Activated CD4-positive, alpha-beta memory T cell treated with anti-CD3 and anti-CD28 coated beads for 36 hours (primary cell): ENCODE measurements around the gene WDR3. TPM values are rescaled to one million over a fixed set of nuclear protein-coding genes. Genes with fewer than 3 reads are reported as not detected.

ENCODE experiments used
- CTCF ChIA-PET: fragments of 350-600 bp; sonication (Branson Sonifier 250); formaldehyde crosslinking; loops from one replicate; lab custom pipeline; 2021; ENCODE audit warnings: antibody characterized with exemption, inconsistent platforms; lab: Charles Lee
- POLR2A ChIA-PET: fragments of 350-600 bp; sonication (Branson Sonifier 250); formaldehyde crosslinking; loops from one replicate; lab custom pipeline; 2021; ENCODE audit warnings: antibody characterized with exemption; lab: Charles Lee
- DNase-seq: peaks from one replicate; pipeline ENCODE4 v3.0.0-alpha.2; 2020
- H3K27ac Mint-ChIP-seq: one replicate; pipeline ENCODE4 v1.8.0; 2021; ENCODE audit warnings: mixed read lengths
- H3K27me3 Mint-ChIP-seq: one replicate; pipeline ENCODE4 v1.8.0; 2021; ENCODE audit warnings: mixed read lengths
- H3K36me3 Mint-ChIP-seq: one replicate; pipeline ENCODE4 v1.8.0; 2021; ENCODE audit warnings: mixed read lengths
- H3K4me1 Mint-ChIP-seq: one replicate; pipeline ENCODE4 v1.8.0; 2021; ENCODE audit warnings: low read depth, mixed read lengths
- H3K4me3 Mint-ChIP-seq: one replicate; pipeline ENCODE4 v1.8.0; 2021; ENCODE audit warnings: mild to moderate bottlenecking, mixed read lengths
- H3K9me3 Mint-ChIP-seq: one replicate; pipeline ENCODE4 v1.8.0; 2021; ENCODE audit warnings: mixed read lengths
- intact Hi-C: fragments of 100-400 bp; cut with micrococcal nuclease; formaldehyde crosslinking; loops from one replicate; pipeline ENCODE4 v1.15.1; 2023
- total RNA-seq, 2 experiments: library from RNA; stranded (reverse); gene quantifications; one replicate each; pipeline ENCODE4 v1.2.3, GENCODE V29; 2021

The WDR3 gene
- total RNA-seq, result 10 to 100 TPM; 48.3 to 51.8 TPM

DNA sequence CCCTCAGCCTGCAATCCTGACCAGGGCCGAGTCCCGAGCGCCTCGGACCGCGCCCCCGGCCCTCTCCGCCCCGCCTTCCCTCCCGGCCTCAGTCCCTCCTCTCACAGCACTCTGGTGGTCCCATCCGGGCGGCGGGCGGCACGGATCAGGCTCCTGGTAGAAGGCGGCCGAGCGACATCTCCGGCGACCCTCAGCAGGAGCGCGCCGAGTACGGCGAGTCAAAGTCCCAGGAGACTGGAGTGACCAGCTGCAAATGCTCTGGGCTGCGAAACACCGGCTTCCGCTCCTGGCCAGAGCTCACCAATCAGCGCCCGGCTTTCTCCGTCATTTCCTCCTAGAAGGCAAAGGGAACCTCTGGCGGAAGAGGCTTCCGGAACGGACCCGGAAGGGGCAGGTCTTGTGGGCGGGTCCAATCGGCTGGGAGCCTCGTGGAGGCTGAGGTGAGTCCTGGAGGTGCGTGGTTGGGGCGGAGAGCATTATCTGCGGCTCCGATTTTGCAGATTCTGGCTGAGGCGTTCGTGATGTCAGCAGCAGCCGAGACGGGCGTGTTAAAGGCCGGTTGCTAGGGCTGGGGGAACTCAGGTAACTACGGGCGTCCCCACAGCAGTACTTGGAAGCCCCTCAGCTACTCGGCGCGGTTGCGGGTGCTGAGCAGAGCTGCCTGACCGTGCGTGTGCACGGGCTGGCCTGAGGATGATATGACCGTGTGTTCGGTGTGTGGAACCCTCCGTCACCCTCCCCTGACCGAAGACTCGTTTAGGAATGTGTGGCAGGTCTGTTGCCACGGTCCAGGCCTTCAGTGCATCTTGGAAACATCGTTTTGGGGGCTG lies at the start of gene WDR3, which contains the start of gene GDAP2:
Gene WDR3, plus strand, starts transcription at position 397 of the 830 bp plus-strand sequence. CDS start 3,581 bp downstream, outside the sequence.
Gene GDAP2, minus strand, starts transcription at position 279 of the 830 bp plus-strand sequence. CDS start 9,264 bp downstream, outside the sequence.
- intact Hi-C loops, result loop anchor here (1.0 to 10.0 kb wide), 4 partner anchors 34 to 1211 kb away; partner anchors contain the start of genes MAN1A2, TENT5C and WARS2
- peak within 1 kb of the TSS; percentile 86 for H3K27ac Mint-ChIP-seq

DNA sequence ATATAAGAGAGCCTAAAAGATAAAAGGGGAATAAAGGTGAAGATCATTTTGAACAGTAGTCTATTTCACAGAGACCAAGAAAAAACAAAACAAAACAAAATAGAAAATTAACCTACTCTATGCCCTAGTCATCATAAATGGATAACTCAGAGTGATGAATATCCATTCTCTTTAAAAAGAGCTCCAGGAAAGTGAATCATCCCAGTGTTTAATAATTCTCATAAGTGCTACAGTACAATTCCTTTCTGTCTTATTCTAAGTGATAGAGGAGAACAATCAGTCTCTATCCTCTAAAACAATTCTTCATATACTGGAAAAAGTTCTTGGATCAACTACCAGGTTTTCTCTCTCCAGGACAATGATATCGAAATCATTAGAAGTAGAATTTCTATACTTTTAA lies 45.9 kb upstream of the WDR3 start:
- no peaks in the 10 kb centered on the region for H3K27me3 Mint-ChIP-seq
- ChIA-PET CTCF (interaction anchor here (5.1 kb wide), 1 partner anchor 12 kb away, joined by 24 read pairs; no protein-coding TSS in a partner anchor), POLR2A (no interaction called here)
- H3K9me3 Mint-ChIP-seq, result no peaks in the 10 kb centered on the region
- H3K27ac Mint-ChIP-seq, result no peak overlapping the region
- DNase-seq, result no peak
- H3K4me1 Mint-ChIP-seq, result no peaks in the 10 kb centered on the region
- H3K36me3 Mint-ChIP-seq, result peaks cover 16% of the 10 kb centered on the region
- intact Hi-C loops, result no loop called here
- H3K4me3 Mint-ChIP-seq, result no peak overlapping the region

More for the DNA sequence above, at the start of gene WDR3, which contains the start of gene GDAP2:
- Mint-ChIP-seq H3K9me3 (no peaks in the 10 kb centered on the region), H3K36me3 (peaks cover 21% of the 10 kb centered on the region), H3K4me3 (peak within 1 kb of the TSS; percentile 96), H3K27me3 (no peaks in the 10 kb centered on the region), H3K4me1 (peaks cover 48% of the 10 kb centered on the region)
- ChIA-PET CTCF (interaction anchor here (1.0 to 1.2 kb wide), 3 partner anchors 34 to 395 kb away, joined by 3 to 6 read pairs (median 4); no protein-coding TSS in a partner anchor), POLR2A (interaction anchor here (0.9 to 1.1 kb wide), 2 partner anchors 14 to 21 kb away, joined by 3 to 6 read pairs; no protein-coding TSS in a partner anchor)
- peak; percentile 98 for DNase-seq

DNA sequence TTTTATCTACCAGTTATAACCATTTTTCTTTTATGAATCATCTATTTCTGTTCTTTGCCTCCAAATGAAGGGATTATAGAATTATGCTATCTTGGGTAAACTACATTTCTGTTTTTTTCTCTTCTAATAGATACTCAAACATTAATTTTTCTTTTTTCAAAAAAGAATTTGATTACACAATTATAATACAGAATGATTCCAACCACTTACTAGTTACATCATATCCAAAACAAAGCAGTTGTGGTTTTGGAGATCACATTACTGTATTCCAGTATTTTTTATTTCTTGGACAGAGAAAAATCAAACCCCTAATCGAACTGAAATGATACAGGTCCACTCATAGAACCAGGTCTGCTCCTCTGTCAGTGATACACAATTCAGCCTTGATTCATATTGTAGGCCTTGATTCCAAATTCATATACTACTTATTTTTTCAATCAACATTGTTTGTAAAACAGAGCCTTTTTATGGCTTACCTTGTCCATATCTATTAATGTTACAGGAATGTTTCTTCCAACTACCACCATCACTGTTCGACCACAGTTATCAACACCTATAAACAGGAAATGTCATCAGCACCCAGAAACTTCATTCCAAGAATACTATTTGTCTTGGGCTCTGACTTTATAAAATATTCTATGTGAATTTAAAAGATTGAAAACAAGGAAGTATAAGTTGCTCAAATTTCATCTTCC lies 43.3 kb upstream of the WDR3 start:
- ChIA-PET CTCF (no interaction called here), POLR2A (no interaction called here)
- intact Hi-C loops, result no loop called here
- Mint-ChIP-seq H3K4me3 (no peak overlapping the region), H3K27me3 (no peaks in the 10 kb centered on the region), H3K4me1 (no peaks in the 10 kb centered on the region), H3K27ac (no peak overlapping the region), H3K36me3 (peaks cover 5% of the 10 kb centered on the region), H3K9me3 (no peaks in the 10 kb centered on the region)
- DNase-seq, result no peak

DNA sequence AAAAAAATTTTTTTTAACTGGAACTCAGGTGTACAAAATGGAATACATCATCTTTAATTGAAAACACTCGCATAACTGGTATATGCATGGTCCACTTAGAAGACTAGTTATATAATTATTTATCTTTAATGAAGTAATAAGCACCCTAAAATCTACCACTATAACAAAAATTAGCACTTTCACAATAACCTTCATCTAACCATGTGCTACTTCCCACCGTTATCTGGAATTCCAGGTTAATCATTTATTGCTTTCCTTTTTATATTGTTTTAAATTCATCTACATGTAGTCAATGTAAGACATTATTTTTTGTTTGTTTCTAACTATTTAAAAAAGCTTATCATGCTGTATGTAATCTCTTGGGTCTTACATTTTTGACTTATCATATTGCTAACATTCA lies 39.1 kb upstream of the WDR3 start:
- peaks cover 5% of the 10 kb centered on the region for H3K36me3 Mint-ChIP-seq
- no peaks in the 10 kb centered on the region for H3K9me3 Mint-ChIP-seq
- no peak overlapping the region for H3K4me3 Mint-ChIP-seq
- H3K27ac Mint-ChIP-seq, result no peak overlapping the region
- DNase-seq, result no peak
- intact Hi-C loops, result no loop called here
- ChIA-PET POLR2A (no interaction called here), CTCF (no interaction called here)
- H3K4me1 Mint-ChIP-seq, result no peaks in the 10 kb centered on the region
- H3K27me3 Mint-ChIP-seq, result no peaks in the 10 kb centered on the region

DNA sequence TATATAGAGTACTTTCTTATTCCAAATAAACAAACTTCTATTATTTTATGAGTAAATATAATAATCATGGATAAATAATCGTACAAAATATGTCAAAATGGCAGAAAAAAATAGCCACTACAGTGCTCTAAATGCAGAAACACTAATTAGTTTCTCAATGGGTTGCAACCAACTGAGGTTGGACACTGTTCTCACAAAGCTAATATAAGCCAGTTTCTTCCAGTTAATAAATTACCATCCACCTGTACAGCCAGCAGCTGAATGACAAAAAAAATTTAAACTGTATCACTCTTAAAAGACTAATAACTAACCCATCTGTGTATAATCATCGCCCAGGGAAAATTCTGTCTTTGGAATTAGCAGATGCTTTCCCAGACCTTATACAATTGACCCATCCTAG lies 37.0 kb upstream of the WDR3 start:
- peaks cover 9% of the 10 kb centered on the region for H3K36me3 Mint-ChIP-seq
- POLR2A ChIA-PET, result no interaction called here
- no peaks in the 10 kb centered on the region for H3K9me3 Mint-ChIP-seq
- no peak overlapping the region for H3K27ac Mint-ChIP-seq
- DNase-seq, result no peak
- no peaks in the 10 kb centered on the region for H3K4me1 Mint-ChIP-seq
- CTCF ChIA-PET, result interaction anchor here (0.7 to 1.0 kb wide), 2 partner anchors 133 to 415 kb away, joined by 3 read pairs; no protein-coding TSS in a partner anchor
- no peaks in the 10 kb centered on the region for H3K27me3 Mint-ChIP-seq
- intact Hi-C loops, result no loop called here
- no peak overlapping the region for H3K4me3 Mint-ChIP-seq

DNA sequence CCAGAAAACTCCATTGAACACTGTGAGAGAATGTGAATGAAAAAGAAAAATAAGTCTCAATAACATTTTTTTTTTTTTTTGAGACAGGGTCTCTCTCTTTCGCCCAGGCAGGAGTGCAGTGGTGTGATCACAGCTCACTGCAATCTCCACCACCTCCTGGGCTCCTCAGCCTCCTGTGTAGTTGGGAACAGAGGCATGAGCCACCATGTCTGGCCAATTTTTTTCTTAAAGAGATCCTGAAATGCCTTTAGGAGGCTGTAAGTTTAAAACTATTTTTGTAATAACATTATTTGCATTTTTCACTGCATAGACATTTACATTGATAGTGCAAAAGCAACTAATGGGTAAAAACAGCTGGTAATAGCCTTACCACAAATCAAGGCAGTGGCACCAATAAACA lies 35.5 kb upstream of the WDR3 start:
- intact Hi-C loops, result loop anchor here (2.0 kb wide), 2 partner anchors 137 to 381 kb away; no protein-coding TSS in a partner anchor
- ChIA-PET CTCF (interaction anchor here (1.1 to 4.9 kb wide), 7 partner anchors 12 to 382 kb away, joined by 3 to 57 read pairs (median 18); no protein-coding TSS in a partner anchor), POLR2A (no interaction called here)
- no peak for DNase-seq
- Mint-ChIP-seq H3K27ac (no peak overlapping the region), H3K36me3 (peaks cover 13% of the 10 kb centered on the region), H3K4me3 (no peak overlapping the region), H3K4me1 (no peaks in the 10 kb centered on the region), H3K9me3 (no peaks in the 10 kb centered on the region), H3K27me3 (no peaks in the 10 kb centered on the region)

DNA sequence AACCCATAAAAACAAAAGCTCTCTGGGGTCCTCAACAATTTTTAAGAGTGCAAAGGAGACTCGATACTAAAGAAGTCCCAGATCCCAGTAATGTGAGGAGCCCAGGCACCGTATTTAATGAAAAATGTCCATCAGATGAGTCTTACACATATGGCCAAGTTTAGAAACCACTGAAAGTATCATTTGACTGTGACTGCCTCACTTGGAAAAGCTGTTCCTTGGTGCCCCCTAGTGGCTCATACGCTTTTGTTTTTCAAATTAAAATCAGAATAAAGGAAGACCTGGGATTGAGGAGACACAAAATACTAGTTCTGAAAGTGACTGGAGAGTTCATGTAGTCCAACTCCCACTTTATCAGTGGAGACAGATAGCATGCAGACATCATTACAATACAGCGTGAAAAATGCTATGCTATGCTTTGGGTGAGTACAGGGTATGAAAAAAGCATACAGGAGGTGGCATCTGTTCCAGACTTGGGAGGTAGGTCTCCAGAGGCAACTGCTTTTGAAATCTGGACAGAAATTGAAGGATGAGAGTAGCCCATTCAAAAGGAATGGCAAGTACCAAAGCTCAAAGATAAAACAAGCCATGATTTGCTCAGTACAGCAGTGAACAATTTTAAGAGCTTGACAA lies 33.9 kb upstream of the WDR3 start:
- no peak overlapping the region for H3K27ac Mint-ChIP-seq

DNA sequence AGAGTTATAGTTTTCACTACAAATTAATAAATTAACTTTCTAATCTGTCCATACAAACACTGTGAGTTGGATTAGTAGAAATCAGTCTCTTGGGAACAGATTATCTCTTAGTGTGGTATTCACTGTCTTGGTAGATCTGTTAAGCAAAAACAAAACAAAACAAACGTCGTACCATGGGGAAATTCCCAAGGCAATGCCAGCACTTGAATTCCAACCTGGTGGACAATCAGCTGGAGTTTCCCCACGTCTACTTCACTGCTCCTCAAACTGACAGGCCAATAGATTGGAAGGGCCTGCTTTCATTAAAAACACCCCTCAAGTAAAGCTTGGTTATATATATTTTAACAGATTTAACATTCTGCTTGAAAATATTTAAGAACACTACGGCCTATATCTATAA lies 32.0 kb upstream of the WDR3 start:
- no peak for DNase-seq
- ChIA-PET POLR2A (no interaction called here), CTCF (interaction anchor here (3.9 to 4.9 kb wide), 3 partner anchors 11 to 385 kb away, joined by 18 to 57 read pairs (median 38); no protein-coding TSS in a partner anchor)
- intact Hi-C loops, result loop anchor here (5.0 kb wide), 1 partner anchor 235 kb away; no protein-coding TSS in a partner anchor
- no peaks in the 10 kb centered on the region for H3K27me3 Mint-ChIP-seq
- no peaks in the 10 kb centered on the region for H3K9me3 Mint-ChIP-seq
- H3K4me3 Mint-ChIP-seq, result no peak overlapping the region
- H3K36me3 Mint-ChIP-seq, result peaks cover 16% of the 10 kb centered on the region
- no peak overlapping the region for H3K27ac Mint-ChIP-seq
- peaks cover 4% of the 10 kb centered on the region for H3K4me1 Mint-ChIP-seq

More for the DNA sequence above, 33.9 kb upstream of the WDR3 start:
- ChIA-PET CTCF (interaction anchor here (0.6 to 4.9 kb wide), 29 partner anchors 12 to 827 kb away, joined by 3 to 57 read pairs (median 4); partner anchors contain the start of genes GDAP2 and WDR3), POLR2A (interaction anchor here (0.5 kb wide), 1 partner anchor 1246 kb away, joined by 3 read pairs; no protein-coding TSS in a partner anchor)
- intact Hi-C loops, result loop anchor here (1.0 to 5.0 kb wide), 5 partner anchors 34 to 383 kb away; partner anchors contain the start of genes GDAP2 and WDR3
- no peaks in the 10 kb centered on the region for H3K27me3 Mint-ChIP-seq
- H3K4me1 Mint-ChIP-seq, result peaks cover 4% of the 10 kb centered on the region
- H3K4me3 Mint-ChIP-seq, result no peak overlapping the region
- DNase-seq, result peak; percentile 64
- no peaks in the 10 kb centered on the region for H3K9me3 Mint-ChIP-seq
- H3K36me3 Mint-ChIP-seq, result peaks cover 16% of the 10 kb centered on the region

DNA sequence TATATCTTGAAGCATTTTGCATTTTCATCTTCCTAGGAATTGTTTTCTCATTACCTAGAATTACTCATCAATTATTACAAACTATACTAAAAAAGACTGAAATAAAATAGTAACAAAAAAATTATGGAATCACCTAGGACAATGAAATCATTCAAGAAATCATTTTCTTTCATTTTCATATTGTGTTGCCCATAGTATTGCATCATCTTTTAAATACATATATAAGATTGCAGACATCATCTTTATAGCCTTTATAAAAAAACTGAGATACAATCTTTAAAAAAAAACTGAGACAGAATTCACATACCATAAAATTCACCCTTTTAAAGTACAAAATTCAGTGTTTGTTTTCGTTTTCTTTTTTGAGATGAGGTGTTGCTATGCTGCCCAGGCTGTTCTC lies 29.7 kb upstream of the WDR3 start:
- Mint-ChIP-seq H3K9me3 (no peaks in the 10 kb centered on the region), H3K4me3 (no peak overlapping the region), H3K36me3 (peaks cover 26% of the 10 kb centered on the region), H3K27me3 (no peaks in the 10 kb centered on the region), H3K4me1 (peaks cover 4% of the 10 kb centered on the region), H3K27ac (no peak overlapping the region)
- CTCF ChIA-PET, result no interaction called here
- DNase-seq, result no peak
- POLR2A ChIA-PET, result no interaction called here
- intact Hi-C loops, result loop anchor here (5.0 kb wide), 1 partner anchor 238 kb away; no protein-coding TSS in a partner anchor

DNA sequence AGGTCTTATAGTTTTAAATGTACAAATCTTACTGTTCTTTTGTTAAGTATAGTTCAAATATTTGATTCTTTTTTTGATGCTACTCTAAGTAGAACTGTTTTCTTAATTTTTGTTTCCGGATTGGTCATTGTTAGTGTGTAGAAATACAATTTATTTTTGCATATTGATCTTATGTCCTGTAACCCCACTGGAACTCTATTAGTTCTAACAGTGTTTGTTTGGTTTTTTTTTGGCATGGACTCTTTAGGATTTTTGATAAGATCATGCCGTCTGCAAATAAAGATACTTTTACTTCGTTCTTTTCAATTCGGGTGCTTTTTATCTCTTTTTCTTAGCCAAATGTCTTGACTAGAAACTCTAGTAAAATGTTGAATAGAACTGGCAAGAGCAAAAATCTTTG lies 26.6 kb upstream of the WDR3 start:
- Mint-ChIP-seq H3K4me1 (peaks cover 4% of the 10 kb centered on the region), H3K27ac (no peak overlapping the region), H3K27me3 (no peaks in the 10 kb centered on the region), H3K9me3 (no peaks in the 10 kb centered on the region), H3K4me3 (no peak overlapping the region), H3K36me3 (peaks cover 32% of the 10 kb centered on the region)
- CTCF ChIA-PET, result interaction anchor here (1.1 kb wide), 1 partner anchor 148 kb away, joined by 4 read pairs; no protein-coding TSS in a partner anchor
- POLR2A ChIA-PET, result no interaction called here
- DNase-seq, result no peak
- intact Hi-C loops, result no loop called here

DNA sequence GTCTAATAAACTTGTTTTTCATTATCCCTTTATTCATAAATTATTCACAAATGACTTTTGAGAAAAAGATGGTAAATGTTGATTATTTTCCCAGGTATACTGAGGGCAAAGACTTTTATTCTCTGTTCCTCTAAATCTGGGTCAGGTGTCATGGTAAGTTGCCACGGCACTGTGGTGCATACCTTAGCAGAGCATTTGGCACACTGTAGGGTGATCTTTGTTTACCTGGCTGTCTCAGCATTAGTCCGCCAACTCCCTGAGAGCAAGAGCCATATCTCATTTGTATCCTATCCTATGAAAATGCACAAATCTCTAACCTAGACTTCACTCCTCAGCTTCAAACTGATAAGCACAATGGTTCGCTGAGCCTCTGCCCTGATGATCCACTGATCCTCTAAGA lies 25.1 kb upstream of the WDR3 start:
- ChIA-PET CTCF (no interaction called here), POLR2A (no interaction called here)
- Mint-ChIP-seq H3K9me3 (no peaks in the 10 kb centered on the region), H3K4me1 (peaks cover 4% of the 10 kb centered on the region), H3K27me3 (no peaks in the 10 kb centered on the region), H3K4me3 (no peak overlapping the region), H3K27ac (no peak overlapping the region), H3K36me3 (peaks cover 28% of the 10 kb centered on the region)
- intact Hi-C loops, result no loop called here
- DNase-seq, result no peak
